Hepatocyte (in vitro differentiated cells): ENCODE data around the gene ARID1A. TPM values are rescaled to one million over a fixed set of nuclear protein-coding genes. Genes with fewer than 3 reads are reported as not detected.

ENCODE experiments used
- DNase-seq: peaks from one replicate; pipeline ENCODE4 v3.0.0-alpha.2; 2016; ENCODE audit warnings: low spot score
- H2AFZ ChIP-seq: fragments of 200-600 bp; sonication (generic); 2 replicates; pipeline ENCODE4 v1.6.0; 2016; ENCODE audit warnings: antibody characterized with exemption, mild to moderate bottlenecking
- H3K27ac ChIP-seq: fragments of 200-600 bp; sonication (generic); 2 replicates; pipeline ENCODE4 v1.5.1; 2016; ENCODE audit warnings: mild to moderate bottlenecking
- H3K27me3 ChIP-seq: fragments of 200-600 bp; sonication (generic); 2 replicates; pipeline ENCODE4 v1.6.1; 2016
- H3K36me3 ChIP-seq: fragments of 200-600 bp; sonication (generic); replicated peaks from 2 replicates; pipeline ENCODE4 v1.5.1; 2016; ENCODE audit warnings: low read depth; ENCODE audit not compliant: insufficient read depth
- H3K4me1 ChIP-seq: fragments of 200-600 bp; sonication (generic); 2 replicates; pipeline ENCODE4 v1.5.1; 2016; ENCODE audit warnings: mild to moderate bottlenecking, moderate library complexity; ENCODE audit not compliant: insufficient read depth
- H3K4me2 ChIP-seq: fragments of 200-600 bp; sonication (generic); 2 replicates; pipeline ENCODE4 v1.6.0; 2016
- H3K4me3 ChIP-seq: fragments of 200-600 bp; sonication (generic); 2 replicates; pipeline ENCODE4 v1.5.1; 2016; ENCODE audit warnings: mild to moderate bottlenecking
- H3K79me2 ChIP-seq: fragments of 200-600 bp; sonication (generic); 2 replicates; pipeline ENCODE4 v1.6.0; 2017; ENCODE audit warnings: mild to moderate bottlenecking
- H3K9me2 ChIP-seq: fragments of 200-600 bp; sonication (generic); replicated peaks from 2 replicates; pipeline ENCODE4 v1.6.0; 2017; ENCODE audit warnings: mild to moderate bottlenecking; ENCODE audit not compliant: insufficient read depth
- H3K9me3 ChIP-seq: fragments of 200-600 bp; sonication (generic); 2 replicates; pipeline ENCODE4 v1.5.1; 2016; ENCODE audit warnings: low read depth, mild to moderate bottlenecking
- H4K20me1 ChIP-seq: fragments of 200-600 bp; sonication (generic); 2 replicates; pipeline ENCODE4 v1.6.0; 2016; ENCODE audit warnings: mild to moderate bottlenecking; ENCODE audit not compliant: insufficient read depth, poor library complexity, severe bottlenecking
- CTCF ChIP-seq: fragments of 200-600 bp; sonication (generic); IDR thresholded peaks from 2 replicates; pipeline ENCODE4 v1.5.1; 2016; ENCODE audit warnings: antibody characterized with exemption, mild to moderate bottlenecking; ENCODE audit not compliant: poor library complexity
- EZH2 ChIP-seq: fragments of 200-600 bp; sonication (generic); IDR thresholded peaks from 2 replicates; pipeline ENCODE4 v1.6.1; 2016; ENCODE audit warnings: antibody characterized with exemption, mild to moderate bottlenecking, borderline replicate concordance
- EZH2phosphoT487 ChIP-seq: fragments of 200-600 bp; sonication (generic); IDR thresholded peaks from one replicate; pipeline ENCODE4 v1.6.1; 2018; ENCODE audit warnings: antibody characterized with exemption, mild to moderate bottlenecking, low read depth, moderate library complexity; ENCODE audit not compliant: unreplicated experiment, severe bottlenecking
- WGBS: methylation state at CpG from one replicate; pipeline ENCODE4 v1.1.6; 2016; ENCODE audit warnings: low lambda C conversion rate; ENCODE audit errors: missing lambda C conversion rate; 5-methylcytosine and 5-hydroxymethylcytosine counted together
- polyA plus RNA-seq: library from polyadenylated mRNA; unstranded; fragments of >200 nt; fragmentation: Nextera tagmentation; extraction: Ambion mirVana; gene quantifications from 2 replicates; pipeline ENCODE4 v1.2.1, GENCODE V29; 2016
- total RNA-seq: library from RNA; depleted of rRNA; stranded (reverse); fragments of >200 nt; gene quantifications from 2 replicates; pipeline ENCODE4 v1.2.3, GENCODE V29; 2014

ARID1A gene
- total and polyA plus RNA-seq, 2 experiments from 2014 or later: 27.9 to 35.8 TPM

GRCh38 chr1:26740952-26741351 lies 45.1 kb downstream of the ARID1A start:
- Histone ChIP-seq H3K27me3 (no peaks in the 10 kb centered on the region), H3K79me2 (peaks cover 96% of the 10 kb centered on the region), H2AFZ (no peak overlapping the region), H3K9me3 (no peaks in the 10 kb centered on the region), H3K27ac (peak overlapping the region; percentile 55), H4K20me1 (peaks cover 50% of the 10 kb centered on the region), H3K9me2 (no peaks in the 10 kb centered on the region), H3K4me1 (peaks cover 18% of the 10 kb centered on the region), H3K4me3 (no peak overlapping the region), H3K4me2 (peak overlapping the region; percentile 62), H3K36me3 (no peaks in the 10 kb centered on the region)
- WGBS: 48% methylated on average over 5 of the region's 5 CpGs
- DNase-seq: peak; percentile 42
- no peak for TF ChIP-seq EZH2phosphoT487
- TF ChIP-seq EZH2: no peak
- TF ChIP-seq CTCF: no peak

- Histone ChIP-seq H3K27me3 (no peaks in the 10 kb centered on the region), H3K36me3 (no peaks in the 10 kb centered on the region), H3K79me2 (peaks cover 98% of the 10 kb centered on the region), H3K4me1 (peaks cover 18% of the 10 kb centered on the region), H3K9me3 (no peaks in the 10 kb centered on the region), H2AFZ (no peak overlapping the region), H3K4me2 (no peak overlapping the region), H4K20me1 (peaks cover 68% of the 10 kb centered on the region), H3K9me2 (no peaks in the 10 kb centered on the region), H3K27ac (no peak overlapping the region), H3K4me3 (no peak overlapping the region)
- 93% methylated on average over 8 of the region's 8 CpGs for WGBS
- no peak for TF ChIP-seq EZH2
- TF ChIP-seq CTCF: no peak
- TF ChIP-seq EZH2phosphoT487: no peak
- DNase-seq: no peak
These were observed 47.7 kb downstream of the ARID1A start for GRCh38 chr1:26743426-26744059.

- peak; percentile 28 for DNase-seq
- H2AFZ ChIP-seq: no peak overlapping the region
- H3K27me3 ChIP-seq: no peaks in the 10 kb centered on the region
- H3K36me3 ChIP-seq: no peaks in the 10 kb centered on the region
- TF ChIP-seq CTCF: no peak
- TF ChIP-seq EZH2: no peak
- no peak for TF ChIP-seq EZH2phosphoT487
- 73% methylated on average over 8 of the region's 8 CpGs for WGBS
- H3K4me2 ChIP-seq: no peak overlapping the region
- H3K9me3 ChIP-seq: no peaks in the 10 kb centered on the region
- H3K79me2 ChIP-seq: peaks cover 98% of the 10 kb centered on the region
- H3K27ac ChIP-seq: peak overlapping the region; percentile 60
- no peaks in the 10 kb centered on the region for H3K9me2 ChIP-seq
- H3K4me3 ChIP-seq: no peak overlapping the region
- peaks cover 71% of the 10 kb centered on the region for H4K20me1 ChIP-seq
- peaks cover 16% of the 10 kb centered on the region for H3K4me1 ChIP-seq
These were observed 48.5 kb downstream of the ARID1A start for GRCh38 chr1:26744075-26744959.
